Activated CD4-positive, alpha-beta T cell treated with anti-CD3 and anti-CD28 coated beads, Interleukin-2, Interleukin-4, amounts not matched to agents 100 ng/mL and 50 ng/mL, durations not matched to agents 16 hours and 8 hours (primary cell): ENCODE results near the gene CCR4.
"Not testable (repeated sequence)": the region's sequence is repeated elsewhere in the genome, so short reads cannot be mapped to it uniquely, and the experiment has no call there.

Experiments used
- DNase-seq: peaks from one replicate; pipeline ENCODE4 v3.0.0-alpha.2; 2020; ENCODE audit warnings: low spot score

CCR4 gene

GRCh38 chr3:32952369-32953077, 1.1 kb downstream of the CCR4 start:
- DNase-seq = no peak

- no peak for DNase-seq
Measured at GRCh38 chr3:32954506-32954905, 3.1 kb downstream of the CCR4 start.

GRCh38 chr3:32956750-32957570, 5.5 kb downstream of the CCR4 start:
- no peak for DNase-seq

GRCh38 chr3:32958509-32958908, 7.1 kb downstream of the CCR4 start:
- no peak for DNase-seq

GRCh38 chr3:32959371-32959770, 7.9 kb downstream of the CCR4 start:
- DNase-seq = no peak

GRCh38 chr3:32960404-32961170, 9.1 kb downstream of the CCR4 start:
- DNase-seq = peak; percentile 87

- peak; percentile 55 for DNase-seq
Measured at GRCh38 chr3:32961189-32961715, 9.8 kb downstream of the CCR4 start.

GRCh38 chr3:32963871-32964270, 12.4 kb downstream of the CCR4 start:
- DNase-seq = no peak

- DNase-seq = not testable (repeated sequence)
Measured at GRCh38 chr3:32964781-32965180, 13.3 kb downstream of the CCR4 start.

- not testable (repeated sequence) for DNase-seq
Measured at GRCh38 chr3:32965617-32966213, 14.3 kb downstream of the CCR4 start.

GRCh38 chr3:32966627-32967026, 15.2 kb downstream of the CCR4 start:
- not testable (repeated sequence) for DNase-seq

GRCh38 chr3:32968166-32968919, 16.9 kb downstream of the CCR4 start:
- no peak for DNase-seq

- no peak for DNase-seq
Measured at GRCh38 chr3:32968920-32969389, 17.5 kb downstream of the CCR4 start.

- DNase-seq = no peak
Measured at GRCh38 chr3:32969656-32970055, 18.2 kb downstream of the CCR4 start.

GRCh38 chr3:32971291-32971690, 19.8 kb downstream of the CCR4 start:
- DNase-seq = not testable (repeated sequence)

- DNase-seq = no peak
Measured at GRCh38 chr3:32972482-32973146, 21.2 kb downstream of the CCR4 start.

GRCh38 chr3:32973982-32974381, 22.5 kb downstream of the CCR4 start:
- peak; percentile 88 for DNase-seq

- no peak for DNase-seq
Measured at GRCh38 chr3:32975891-32976595, 24.6 kb downstream of the CCR4 start.

- no peak for DNase-seq
Measured at GRCh38 chr3:32977861-32978260, 26.4 kb downstream of the CCR4 start.

GRCh38 chr3:32978331-32978730, 26.9 kb downstream of the CCR4 start:
- no peak for DNase-seq
